GM12878 (cell line): ENCODE measurements around the gene ARHGAP45. TPM values are rescaled to one million over a fixed set of nuclear protein-coding genes. Genes with fewer than 3 reads are reported as not detected.

Experiments used
- ATAC-seq: fragments of 200-7000 bp; cut with Tn5 transposase; 3 replicates; pipeline ENCODE4 v1.9.1; 2020; ENCODE audit warnings: mild to moderate bottlenecking, moderate library complexity
- BruUV-seq: library from RNA; stranded (reverse); fragments of 400-500 nt; replicated peaks from 2 replicates; lab custom pipeline; 2021; lab: Mats Ljungman, UMichigan
- CTCF ChIA-PET: fragments of 300-600 bp; sonication (Branson Sonifier 250); formaldehyde crosslinking; extraction: SDS; loops from one replicate; lab custom pipeline; 2021; ENCODE audit warnings: inconsistent platforms; lab: Yijun Ruan, JAX
- POLR2A ChIA-PET: fragments of 350-600 bp; formaldehyde crosslinking; extraction: SDS; loops from one replicate; lab custom pipeline; 2021; ENCODE audit warnings: inconsistent platforms; lab: Charles Lee
- RAD21 ChIA-PET: fragments of 300-600 bp; sonication (Branson Sonifier 250); formaldehyde crosslinking; loops from one replicate; lab custom pipeline; 2023; ENCODE audit warnings: antibody characterized with exemption; ENCODE audit not compliant: unreplicated experiment; lab: Charles Lee
- SMC1A ChIA-PET: fragments of 300-600 bp; sonication (Branson Sonifier 250); formaldehyde crosslinking; loops from one replicate; lab custom pipeline; 2023; ENCODE audit not compliant: unreplicated experiment, uncharacterized antibody; lab: Charles Lee
- DNase-seq: peaks from one replicate; pipeline ENCODE4 v3.0.0-alpha.2; 2011; ENCODE audit warnings: low read depth, low spot score
- FAIRE-seq: peaks from 3 replicates; lab custom pipeline; 2011; peaks lifted over from hg19 to GRCh38; lab: Jason Lieb, UNC
- H2AFZ ChIP-seq: 2 replicates; pipeline ENCODE4 v1.6.0; 2011; ENCODE audit warnings: low read depth, low read length, control low read depth; ENCODE audit not compliant: control insufficient read depth
- H3K27ac ChIP-seq: 2 replicates; pipeline ENCODE4 v1.5.1; 2011; ENCODE audit warnings: control low read depth; ENCODE audit not compliant: control insufficient read depth, insufficient read depth
- H3K27me3 ChIP-seq, 2 experiments: replicated peaks in 1 of 2; 2 replicates each; pipeline versions ENCODE4 v1.6.0 to v1.6.1; 2011; ENCODE audit warnings: low read length in 1 of 2; ENCODE audit not compliant: control insufficient read depth in 2 of 2, insufficient read depth in 2 of 2
- H3K36me3 ChIP-seq, 2 experiments: 2 replicates each; pipeline ENCODE4 v1.5.1; 2011; ENCODE audit warnings: low read length in 1 of 2; ENCODE audit not compliant: control insufficient read depth in 2 of 2, insufficient read depth in 2 of 2
- H3K4me1 ChIP-seq: 2 replicates; pipeline ENCODE4 v1.6.1; 2011; ENCODE audit warnings: mild to moderate bottlenecking, low read length, moderate library complexity, mixed read lengths; ENCODE audit not compliant: control insufficient read depth, insufficient read depth
- H3K4me2 ChIP-seq: 2 replicates; pipeline ENCODE4 v1.6.0; 2011; ENCODE audit warnings: control low read depth; ENCODE audit not compliant: control insufficient read depth, insufficient read depth
- H3K4me3 ChIP-seq: fragments of 200-600 bp; sonication (generic); 2 replicates; pipeline ENCODE4 v1.5.1; 2016
- H3K79me2 ChIP-seq: 2 replicates; pipeline ENCODE4 v1.6.0; 2011; ENCODE audit warnings: low read length; ENCODE audit not compliant: control insufficient read depth, insufficient read depth
- H3K9ac ChIP-seq: 2 replicates; pipeline ENCODE4 v1.8.0; 2011; ENCODE audit warnings: low read length, control low read depth, mixed read lengths; ENCODE audit not compliant: control insufficient read depth, insufficient read depth
- H3K9me3 ChIP-seq: replicated peaks from 3 replicates; pipeline ENCODE4 v1.5.1; 2011; ENCODE audit warnings: mild to moderate bottlenecking, low read length; ENCODE audit not compliant: control insufficient read depth, insufficient read depth
- H4K20me1 ChIP-seq: 2 replicates; pipeline ENCODE4 v1.6.0; 2011; ENCODE audit not compliant: control insufficient read depth, insufficient read depth
- MXI1 ChIP-seq: fragments of 150-350 bp; IDR thresholded peaks from 2 replicates; pipeline ENCODE4 v1.6.1; 2011; ENCODE audit warnings: low read depth, mild to moderate bottlenecking, inconsistent platforms, low read length, improper control_type of control experiment
- PAX8 ChIP-seq: fragments of 450-650 bp; IDR thresholded peaks from 2 replicates; pipeline ENCODE4 v1.6.1; 2017; ENCODE audit warnings: mild to moderate bottlenecking, moderate library complexity
- POLR2AphosphoS2 ChIP-seq: IDR thresholded peaks from 2 replicates; pipeline ENCODE4 v1.6.1; 2011; ENCODE audit warnings: low read depth, mild to moderate bottlenecking, low read length, improper control_type of control experiment, moderate library complexity
- RCOR1 ChIP-seq: conservative IDR thresholded peaks from 2 replicates; pipeline ENCODE4 v1.6.1; 2012; ENCODE audit warnings: low read depth, low read length, improper control_type of control experiment
- ZBED1 ChIP-seq: IDR thresholded peaks from 2 replicates; pipeline ENCODE4 v1.6.1; 2016; ENCODE audit warnings: borderline replicate concordance
- WGBS: methylation state at CpG from one replicate; pipeline ENCODE4 v1.1.6; 2016; ENCODE audit warnings: low lambda C conversion rate; ENCODE audit not compliant: insufficient replicate concordance, insufficient coverage; ENCODE audit errors: missing lambda C conversion rate; 5-methylcytosine and 5-hydroxymethylcytosine counted together
- in situ Hi-C: fragments of 300-500 bp; cut with MboI; formaldehyde crosslinking; loops from 9 replicates; pipeline ENCODE4 v1.14.3; 2018; ENCODE audit warnings: mixed read lengths
- intact Hi-C: fragments of 100-400 bp; cut with micrococcal nuclease; formaldehyde crosslinking; loops from one replicate; pipeline ENCODE4 v1.14.2; 2022; ENCODE audit not compliant: unreplicated experiment
- polyA plus RNA-seq, 11 experiments: library from polyadenylated mRNA; depleted of rRNA in 4 of 11; unstranded in 6 of 11; stranded (reverse) in 5 of 11; fragments of >200 nt; fragmentation: Nextera tagmentation in 4 of 11; fragmentation: Illumina TruSeq in 1 of 11; extraction: Ambion mirVana in 4 of 11; extraction: Trizol in 1 of 11; gene quantifications; 1 replicate in 1 of 11; 2 replicates in 10 of 11; pipeline versions ENCODE4 v1.2.1 to v1.2.3, GENCODE V29; 2011 to 2016; ENCODE audit warnings: inconsistent platforms in 2 of 11, missing spikeins in 2 of 11, low read depth in 1 of 11
- total RNA-seq, 4 experiments: library from RNA; depleted of rRNA in 3 of 4; stranded (reverse); fragments of >200 nt in 3 of 4; fragmentation: Illumina TruSeq in 1 of 4; extraction: Trizol in 1 of 4; gene quantifications; 2 replicates each; pipeline versions ENCODE4 v1.2.1 to v1.2.3, GENCODE V29; 2013 to 2021
- TF ChIP-seq, protein P1 (sequence below): fragments of 450-650 bp; IDR thresholded peaks from 2 replicates; pipeline ENCODE4 v1.6.1; 2016; ENCODE audit warnings: mild to moderate bottlenecking

Gene ARHGAP45
- total and polyA plus RNA-seq, 10 of the 15 experiments (the other 5 are each of a cell fraction or from before 2014, with no cell fraction given), result 1.4 to 151 (median 59.9) TPM

DNA sequence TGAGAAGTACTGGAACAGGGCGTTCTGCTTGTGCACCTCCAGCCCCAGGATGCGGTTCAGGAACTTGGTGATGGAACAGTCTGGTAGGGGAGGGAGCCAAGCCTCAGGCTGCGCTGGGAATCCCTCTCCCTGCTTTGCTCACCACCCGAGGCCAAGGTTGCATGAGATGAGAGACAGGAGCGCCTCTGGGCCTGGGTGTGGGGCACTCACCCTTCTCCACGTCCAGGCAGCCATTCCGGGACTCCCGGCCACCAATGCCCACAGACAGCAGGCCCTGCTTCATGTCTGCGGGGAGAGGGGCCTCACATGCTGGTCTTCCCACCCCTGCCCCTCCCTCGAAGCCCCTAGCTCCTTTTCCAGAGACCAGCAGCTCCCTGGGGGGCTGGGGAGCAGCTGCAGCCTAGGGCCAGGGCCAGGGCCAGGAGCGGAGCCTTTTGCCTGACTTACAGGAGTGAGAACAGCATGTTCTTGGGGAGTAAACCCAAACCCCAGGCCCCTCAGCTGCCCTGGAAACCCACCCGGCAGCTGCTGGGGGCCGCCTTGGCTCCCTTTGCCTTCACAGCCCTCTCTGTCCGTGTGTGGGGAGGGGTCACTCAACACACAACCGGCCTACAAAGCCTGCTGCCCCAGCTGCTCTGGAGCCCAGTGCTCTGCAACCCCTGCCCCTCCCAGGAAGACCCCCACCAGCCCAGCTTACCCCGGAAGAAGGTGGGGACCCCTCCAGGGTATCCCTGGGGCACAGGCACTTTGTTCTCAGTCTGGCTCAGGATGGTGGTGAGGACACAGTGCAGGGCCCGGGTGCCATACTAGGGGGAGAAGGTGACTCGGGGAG, 44.1 kb downstream of the ARHGAP45 start:
- BruUV-seq, result no TSS peak
- no peak for ATAC-seq
- FAIRE-seq, result no peak
- Histone ChIP-seq H3K36me3 (peaks cover 0 to 24% of the 10 kb centered on the region in 2 experiments; a peak in 3 of 4 replicates), H3K4me3 (no peak overlapping the region), H3K27ac (no peak overlapping the region), H4K20me1 (no peaks in the 10 kb centered on the region; the same call in 1 of the 2 replicates), H3K9me3 (no peaks in the 10 kb centered on the region), H3K4me2 (no peak overlapping the region), H3K79me2 (no peaks in the 10 kb centered on the region; the same call in 1 of the 2 replicates), H3K9ac (no peak overlapping the region), H3K4me1 (peaks cover 6% of the 10 kb centered on the region; the same call in 1 of the 2 replicates), H2AFZ (no peak overlapping the region), H3K27me3 (no peaks in the 10 kb centered on the region)
- 81% methylated on average over 17 of the region's 18 CpGs for WGBS
- ChIA-PET CTCF (interaction anchor here (3.1 kb wide), 1 partner anchor 82 kb away, joined by 49 read pairs; no protein-coding TSS in a partner anchor), RAD21 (interaction anchor here (0.7 kb wide), 1 partner anchor 83 kb away, joined by 3 read pairs; no protein-coding TSS in a partner anchor), POLR2A (interaction anchor here (0.6 to 0.9 kb wide), 2 partner anchors 44 to 72 kb away, joined by 3 to 4 read pairs; partner anchors contain the start of gene ARHGAP45), SMC1A (no interaction called here)
- TF ChIP-seq POLR2AphosphoS2 (0 out of 2 replicates have a peak, but pooled peaks have one; percentile 11), PAX8 (no peak), MXI1 (no peak), ZBED1 (no peak), RCOR1 (no peak)
- TF ChIP-seq, protein P1, sequence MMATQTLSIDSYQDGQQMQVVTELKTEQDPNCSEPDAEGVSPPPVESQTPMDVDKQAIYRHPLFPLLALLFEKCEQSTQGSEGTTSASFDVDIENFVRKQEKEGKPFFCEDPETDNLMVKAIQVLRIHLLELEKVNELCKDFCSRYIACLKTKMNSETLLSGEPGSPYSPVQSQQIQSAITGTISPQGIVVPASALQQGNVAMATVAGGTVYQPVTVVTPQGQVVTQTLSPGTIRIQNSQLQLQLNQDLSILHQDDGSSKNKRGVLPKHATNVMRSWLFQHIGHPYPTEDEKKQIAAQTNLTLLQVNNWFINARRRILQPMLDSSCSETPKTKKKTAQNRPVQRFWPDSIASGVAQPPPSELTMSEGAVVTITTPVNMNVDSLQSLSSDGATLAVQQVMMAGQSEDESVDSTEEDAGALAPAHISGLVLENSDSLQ, result no peak
- in situ Hi-C loops, result no loop called here
- no peak for DNase-seq
- intact Hi-C loops, result loop anchor here (5.0 kb wide), 1 partner anchor 81 kb away; no protein-coding TSS in a partner anchor
